ENCODE measurements around the gene CHD3. TPM values are rescaled to one million over a fixed set of nuclear protein-coding genes. Genes with fewer than 3 reads are reported as not detected.

The CHD3 gene
- total and polyA plus RNA-seq, 5 donors from 2014 or later = 5.0 to 273 (median 7.3) TPM

DNA sequence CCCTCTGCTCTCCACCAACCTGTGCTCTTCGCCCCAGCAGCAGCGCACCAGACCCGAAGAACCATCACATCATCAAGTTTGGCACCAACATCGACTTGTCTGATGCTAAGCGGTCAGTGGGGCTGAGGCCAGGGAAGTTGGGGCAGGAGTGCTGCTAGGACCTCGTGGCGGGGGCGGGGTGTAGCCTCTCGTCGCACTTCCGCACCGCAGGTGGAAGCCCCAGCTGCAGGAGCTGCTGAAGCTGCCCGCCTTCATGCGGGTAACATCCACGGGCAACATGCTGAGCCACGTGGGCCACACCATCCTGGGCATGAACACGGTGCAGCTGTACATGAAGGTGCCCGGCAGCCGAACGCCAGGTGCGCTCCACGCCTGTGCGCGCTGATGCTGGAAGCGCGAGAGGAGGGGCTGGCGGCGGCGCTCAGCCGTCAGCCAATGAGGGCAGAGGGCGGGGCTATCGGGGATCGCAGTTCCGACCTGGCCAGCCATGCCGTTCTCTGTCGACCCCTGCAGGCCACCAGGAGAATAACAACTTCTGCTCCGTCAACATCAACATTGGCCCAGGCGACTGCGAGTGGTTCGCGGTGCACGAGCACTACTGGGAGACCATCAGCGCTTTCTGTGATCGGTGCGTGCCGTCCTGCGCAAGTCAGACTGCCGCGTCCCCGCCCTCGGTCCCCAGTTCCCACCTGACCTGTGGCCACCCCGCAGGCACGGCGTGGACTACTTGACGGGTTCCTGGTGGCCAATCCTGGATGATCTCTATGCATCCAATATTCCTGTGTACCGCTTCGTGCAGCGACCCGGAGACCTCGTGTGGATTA, 36.9 kb upstream of the CHD3 start:
- peak overlapping the region; percentile 78 for H3K27ac ChIP-seq (ENCODE audit: insufficient read depth, low read length, poor library complexity, severe bottlenecking)
- peak overlapping the region; percentile 68 to 85 (median 78) for H3K4me3 Mint-ChIP-seq
- peak; percentile 92 to 96 (median 95) for DNase-seq
- peak overlapping the region; percentile 74 to 90 (median 79) for H3K27ac Mint-ChIP-seq
- H3K9me3 Mint-ChIP-seq = no peaks in the 10 kb centered on the region
- peaks cover 18% of the 10 kb centered on the region for H3K36me3 ChIP-seq (ENCODE audit: control insufficient read depth, insufficient read depth, low read length)
- no peaks in the 10 kb centered on the region for H3K27me3 ChIP-seq (ENCODE audit: control insufficient read depth, insufficient read depth, low read length)
- no peak overlapping the region for H3K4me3 ChIP-seq (ENCODE audit: low read depth, low read length)
- peaks cover 0 to 27% (median 10%) of the 10 kb centered on the region in 4 donors for H3K4me1 Mint-ChIP-seq
- no peaks in the 10 kb centered on the region for H3K36me3 Mint-ChIP-seq
- H3K27me3 Mint-ChIP-seq = no peaks in the 10 kb centered on the region
- peak; percentile 92 to 93 for ATAC-seq (ENCODE audit: low read depth in 2 of 2)
- no peaks in the 10 kb centered on the region for H3K9me3 ChIP-seq (ENCODE audit: control insufficient read depth in 2 of 2, low read length in 2 of 2)
- peaks cover 28% of the 10 kb centered on the region for H3K4me1 ChIP-seq (ENCODE audit: control insufficient read depth, insufficient read depth, low read length, poor library complexity, severe bottlenecking)

DNA sequence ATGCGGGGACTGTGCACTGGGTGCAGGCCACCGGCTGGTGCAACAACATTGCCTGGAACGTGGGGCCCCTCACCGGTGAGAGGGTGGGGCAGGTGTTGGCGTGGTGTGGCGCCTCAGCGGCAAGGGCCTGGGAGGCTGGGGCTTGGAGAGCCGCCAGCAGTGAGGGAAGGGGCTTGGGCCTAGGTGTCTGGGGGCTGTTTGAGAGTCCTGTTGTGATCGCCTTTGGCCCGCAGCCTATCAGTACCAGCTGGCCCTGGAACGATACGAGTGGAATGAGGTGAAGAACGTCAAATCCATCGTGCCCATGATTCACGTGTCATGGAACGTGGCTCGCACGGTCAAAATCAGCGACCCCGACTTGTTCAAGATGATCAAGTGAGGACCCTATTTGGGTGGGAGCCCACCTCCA, 36.3 kb upstream of the CHD3 start:
- DNase-seq (peak in 1 of 3 donors; percentile 28), ATAC-seq (ENCODE audit: low read depth in 2 of 2) (no peak)
- Mint-ChIP-seq H3K4me1 (peaks cover 0 to 27% (median 8%) of the 10 kb centered on the region in 4 donors), H3K27me3 (no peaks in the 10 kb centered on the region), H3K9me3 (no peaks in the 10 kb centered on the region), H3K36me3 (no peaks in the 10 kb centered on the region), H3K27ac (peak overlapping the region; percentile 74 to 90 (median 79)), H3K4me3 (peak overlapping the region in 2 of 4 donors; percentile 78 to 85)
- H3K9me3 ChIP-seq (ENCODE audit: control insufficient read depth in 2 of 2, low read length in 2 of 2) = no peaks in the 10 kb centered on the region
- peaks cover 33% of the 10 kb centered on the region for H3K4me1 ChIP-seq (ENCODE audit: control insufficient read depth, insufficient read depth, low read length, poor library complexity, severe bottlenecking)
- H3K4me3 ChIP-seq (ENCODE audit: low read depth, low read length) = no peak overlapping the region
- peaks cover 16% of the 10 kb centered on the region for H3K36me3 ChIP-seq (ENCODE audit: control insufficient read depth, insufficient read depth, low read length)
- H3K27me3 ChIP-seq (ENCODE audit: control insufficient read depth, insufficient read depth, low read length) = no peaks in the 10 kb centered on the region
- H3K27ac ChIP-seq (ENCODE audit: insufficient read depth, low read length, poor library complexity, severe bottlenecking) = peak overlapping the region; percentile 78

DNA sequence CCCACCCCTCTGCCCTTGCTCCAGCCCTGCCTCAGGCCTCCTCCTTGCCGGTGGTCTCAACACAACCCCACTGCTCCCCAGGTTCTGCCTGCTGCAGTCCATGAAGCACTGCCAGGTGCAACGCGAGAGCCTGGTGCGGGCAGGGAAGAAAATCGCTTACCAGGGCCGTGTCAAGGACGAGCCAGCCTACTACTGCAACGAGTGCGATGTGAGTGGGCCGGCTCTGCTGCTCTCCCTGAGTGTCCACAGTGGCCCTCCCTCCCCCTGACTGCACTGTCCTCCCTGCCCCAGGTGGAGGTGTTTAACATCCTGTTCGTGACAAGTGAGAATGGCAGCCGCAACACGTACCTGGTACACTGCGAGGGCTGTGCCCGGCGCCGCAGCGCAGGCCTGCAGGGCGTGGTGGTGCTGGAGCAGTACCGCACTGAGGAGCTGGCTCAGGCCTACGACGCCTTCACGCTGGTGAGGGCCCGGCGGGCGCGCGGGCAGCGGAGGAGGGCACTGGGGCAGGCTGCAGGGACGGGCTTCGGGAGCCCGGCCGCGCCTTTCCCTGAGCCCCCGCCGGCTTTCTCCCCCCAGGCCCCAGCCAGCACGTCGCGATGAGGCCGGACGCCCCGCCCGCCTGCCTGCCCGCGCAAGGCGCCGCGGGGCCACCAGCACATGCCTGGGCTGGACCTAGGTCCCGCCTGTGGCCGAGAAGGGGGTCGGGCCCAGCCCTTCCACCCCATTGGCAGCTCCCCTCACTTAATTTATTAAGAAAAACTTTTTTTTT, 35.5 kb upstream of the CHD3 start:
- no peaks in the 10 kb centered on the region for H3K36me3 Mint-ChIP-seq
- H3K4me3 Mint-ChIP-seq = peak overlapping the region in 2 of 4 donors; percentile 24 to 85
- peaks cover 0 to 27% (median 8%) of the 10 kb centered on the region in 4 donors for H3K4me1 Mint-ChIP-seq
- H3K4me3 ChIP-seq (ENCODE audit: low read depth, low read length) = no peak overlapping the region
- H3K27ac Mint-ChIP-seq = no peak overlapping the region
- peaks cover 38% of the 10 kb centered on the region for H3K4me1 ChIP-seq (ENCODE audit: control insufficient read depth, insufficient read depth, low read length, poor library complexity, severe bottlenecking)
- H3K27me3 ChIP-seq (ENCODE audit: control insufficient read depth, insufficient read depth, low read length) = no peaks in the 10 kb centered on the region
- no peak overlapping the region for H3K27ac ChIP-seq (ENCODE audit: insufficient read depth, low read length, poor library complexity, severe bottlenecking)
- no peaks in the 10 kb centered on the region for H3K27me3 Mint-ChIP-seq
- no peaks in the 10 kb centered on the region for H3K9me3 ChIP-seq (ENCODE audit: control insufficient read depth in 2 of 2, low read length in 2 of 2)
- H3K36me3 ChIP-seq (ENCODE audit: control insufficient read depth, insufficient read depth, low read length) = peaks cover 16% of the 10 kb centered on the region
- H3K9me3 Mint-ChIP-seq = no peaks in the 10 kb centered on the region
- DNase-seq = no peak
- no peak for ATAC-seq (ENCODE audit: low read depth in 2 of 2)

DNA sequence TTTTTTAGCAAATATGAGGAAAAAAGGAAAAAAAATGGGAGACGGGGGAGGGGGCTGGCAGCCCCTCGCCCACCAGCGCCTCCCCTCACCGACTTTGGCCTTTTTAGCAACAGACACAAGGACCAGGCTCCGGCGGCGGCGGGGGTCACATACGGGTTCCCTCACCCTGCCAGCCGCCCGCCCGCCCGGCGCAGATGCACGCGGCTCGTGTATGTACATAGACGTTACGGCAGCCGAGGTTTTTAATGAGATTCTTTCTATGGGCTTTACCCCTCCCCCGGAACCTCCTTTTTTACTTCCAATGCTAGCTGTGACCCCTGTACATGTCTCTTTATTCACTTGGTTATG, 34.9 kb upstream of the CHD3 start:
- H3K27me3 ChIP-seq (ENCODE audit: control insufficient read depth, insufficient read depth, low read length) = no peaks in the 10 kb centered on the region
- peak overlapping the region in 2 of 4 donors; percentile 16 to 52 for H3K4me3 Mint-ChIP-seq
- H3K36me3 Mint-ChIP-seq = no peaks in the 10 kb centered on the region
- no peaks in the 10 kb centered on the region for H3K9me3 ChIP-seq (ENCODE audit: control insufficient read depth in 2 of 2, low read length in 2 of 2)
- H3K4me1 ChIP-seq (ENCODE audit: control insufficient read depth, insufficient read depth, low read length, poor library complexity, severe bottlenecking) = peaks cover 43% of the 10 kb centered on the region
- no peak overlapping the region for H3K4me3 ChIP-seq (ENCODE audit: low read depth, low read length)
- peak overlapping the region in 1 of 3 donors; percentile 38 for H3K27ac Mint-ChIP-seq
- H3K27me3 Mint-ChIP-seq = no peaks in the 10 kb centered on the region
- no peak overlapping the region for H3K27ac ChIP-seq (ENCODE audit: insufficient read depth, low read length, poor library complexity, severe bottlenecking)
- no peaks in the 10 kb centered on the region for H3K9me3 Mint-ChIP-seq
- ATAC-seq (ENCODE audit: low read depth in 2 of 2) = no peak
- no peak for DNase-seq
- peaks cover 16% of the 10 kb centered on the region for H3K36me3 ChIP-seq (ENCODE audit: control insufficient read depth, insufficient read depth, low read length)
- H3K4me1 Mint-ChIP-seq = peaks cover 0 to 27% (median 8%) of the 10 kb centered on the region in 4 donors

DNA sequence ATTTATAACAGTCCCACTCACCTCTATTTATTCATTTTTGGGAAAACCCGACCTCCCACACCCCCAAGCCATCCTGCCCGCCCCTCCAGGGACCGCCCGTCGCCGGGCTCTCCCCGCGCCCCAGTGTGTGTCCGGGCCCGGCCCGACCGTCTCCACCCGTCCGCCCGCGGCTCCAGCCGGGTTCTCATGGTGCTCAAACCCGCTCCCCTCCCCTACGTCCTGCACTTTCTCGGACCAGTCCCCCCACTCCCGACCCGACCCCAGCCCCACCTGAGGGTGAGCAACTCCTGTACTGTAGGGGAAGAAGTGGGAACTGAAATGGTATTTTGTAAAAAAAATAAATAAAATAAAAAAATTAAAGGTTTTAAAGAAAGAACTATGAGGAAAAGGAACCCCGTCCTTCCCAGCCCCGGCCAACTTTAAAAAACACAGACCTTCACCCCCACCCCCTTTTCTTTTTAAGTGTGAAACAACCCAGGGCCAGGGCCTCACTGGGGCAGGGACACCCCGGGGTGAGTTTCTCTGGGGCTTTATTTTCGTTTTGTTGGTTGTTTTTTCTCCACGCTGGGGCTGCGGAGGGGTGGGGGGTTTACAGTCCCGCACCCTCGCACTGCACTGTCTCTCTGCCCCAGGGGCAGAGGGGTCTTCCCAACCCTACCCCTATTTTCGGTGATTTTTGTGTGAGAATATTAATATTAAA, 34.4 kb upstream of the CHD3 start:
- Mint-ChIP-seq H3K27me3 (no peaks in the 10 kb centered on the region), H3K27ac (no peak overlapping the region), H3K4me1 (peaks cover 0 to 27% (median 8%) of the 10 kb centered on the region in 4 donors), H3K4me3 (peak overlapping the region in 2 of 4 donors; percentile 16 to 52), H3K36me3 (no peaks in the 10 kb centered on the region), H3K9me3 (no peaks in the 10 kb centered on the region)
- peaks cover 16% of the 10 kb centered on the region for H3K36me3 ChIP-seq (ENCODE audit: control insufficient read depth, insufficient read depth, low read length)
- ATAC-seq (ENCODE audit: low read depth in 2 of 2) (no peak), DNase-seq (no peak)
- no peak overlapping the region for H3K4me3 ChIP-seq (ENCODE audit: low read depth, low read length)
- H3K9me3 ChIP-seq (ENCODE audit: control insufficient read depth in 2 of 2, low read length in 2 of 2) = no peaks in the 10 kb centered on the region
- H3K27me3 ChIP-seq (ENCODE audit: control insufficient read depth, insufficient read depth, low read length) = no peaks in the 10 kb centered on the region
- H3K27ac ChIP-seq (ENCODE audit: insufficient read depth, low read length, poor library complexity, severe bottlenecking) = no peak overlapping the region
- peaks cover 47% of the 10 kb centered on the region for H3K4me1 ChIP-seq (ENCODE audit: control insufficient read depth, insufficient read depth, low read length, poor library complexity, severe bottlenecking)

DNA sequence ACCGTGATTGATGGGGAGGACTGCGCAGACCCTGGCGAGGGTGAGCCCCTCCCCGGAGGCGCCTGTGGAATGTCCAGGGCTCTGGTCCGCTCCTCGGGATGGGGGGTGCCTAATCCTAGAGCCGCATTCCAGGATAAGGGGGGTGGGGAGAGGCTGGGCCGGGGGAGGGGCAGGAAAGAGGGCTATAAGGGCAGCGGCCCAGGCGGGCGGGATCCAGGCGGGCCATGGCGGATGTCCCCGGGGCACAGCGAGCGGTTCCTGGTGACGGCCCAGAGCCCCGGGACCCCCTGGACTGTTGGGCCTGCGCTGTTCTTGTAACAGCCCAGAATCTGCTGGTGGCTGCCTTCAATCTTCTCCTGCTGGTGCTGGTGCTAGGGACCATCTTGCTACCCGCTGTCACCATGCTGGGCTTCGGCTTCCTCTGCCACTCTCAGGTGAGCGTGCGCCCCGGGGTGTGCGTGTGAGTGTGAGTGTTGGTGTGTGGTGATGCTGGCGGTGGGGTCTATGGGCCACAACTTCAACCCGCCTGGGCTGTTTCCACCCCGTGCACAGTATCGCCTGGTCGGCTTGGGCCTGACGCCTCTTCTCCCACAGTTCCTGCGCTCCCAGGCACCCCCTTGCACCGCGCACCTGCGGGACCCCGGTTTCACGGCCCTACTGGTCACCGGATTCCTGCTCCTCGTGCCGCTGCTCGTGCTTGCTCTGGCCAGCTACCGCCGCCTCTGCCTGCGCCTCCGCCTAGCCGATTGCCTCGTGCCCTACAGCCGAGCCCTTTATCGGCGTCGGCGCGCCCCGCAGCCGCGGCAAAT, 33.5 kb upstream of the CHD3 start, which contains the start of gene TMEM88:
TMEM88 (plus strand) TSS at position 216 of the 809 bp plus-strand sequence; CDS start at position 225, 9 bp downstream.
- Mint-ChIP-seq H3K9me3 (no peaks in the 10 kb centered on the region), H3K4me1 (peaks cover 0 to 22% (median 9%) of the 10 kb centered on the region in 4 donors), H3K36me3 (no peaks in the 10 kb centered on the region), H3K27ac (peak within 1 kb of the TSS in 2 of 3 donors; percentile 66 to 67), H3K27me3 (no peaks in the 10 kb centered on the region), H3K4me3 (peak within 1 kb of the TSS in 2 of 4 donors; percentile 52 to 55)
- ATAC-seq (ENCODE audit: low read depth in 2 of 2) (no peak), DNase-seq (no peak)
- Histone ChIP-seq H3K9me3 (ENCODE audit: control insufficient read depth in 2 of 2, low read length in 2 of 2) (no peaks in the 10 kb centered on the region), H3K27me3 (ENCODE audit: control insufficient read depth, insufficient read depth, low read length) (no peaks in the 10 kb centered on the region), H3K4me3 (ENCODE audit: low read depth, low read length) (no peak within 1 kb of the TSS), H3K27ac (ENCODE audit: insufficient read depth, low read length, poor library complexity, severe bottlenecking) (peak within 1 kb of the TSS; percentile 89), H3K4me1 (ENCODE audit: control insufficient read depth, insufficient read depth, low read length, poor library complexity, severe bottlenecking) (peaks cover 47% of the 10 kb centered on the region), H3K36me3 (ENCODE audit: control insufficient read depth, insufficient read depth, low read length) (peaks cover 8% of the 10 kb centered on the region)

DNA sequence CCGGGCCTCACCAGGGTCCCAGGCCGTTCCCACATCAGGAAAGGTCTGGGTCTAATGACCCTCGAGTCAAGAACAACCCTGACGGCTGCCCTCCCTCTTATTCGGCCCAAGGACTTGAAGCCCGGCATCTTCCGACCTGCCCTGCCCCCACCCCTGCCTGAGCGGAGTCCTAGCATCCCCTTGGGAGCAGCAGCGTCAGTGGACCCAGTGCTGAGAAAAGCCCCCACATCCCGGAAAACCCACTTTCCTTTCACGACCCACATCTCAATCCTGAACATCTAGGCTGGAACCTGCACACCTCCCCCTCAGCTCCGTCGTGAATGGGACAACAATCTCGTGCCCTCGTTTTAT, 33.0 kb upstream of the CHD3 start:
- H3K36me3 Mint-ChIP-seq = no peaks in the 10 kb centered on the region
- DNase-seq (no peak), ATAC-seq (ENCODE audit: low read depth in 2 of 2) (no peak)
- H3K4me1 Mint-ChIP-seq = peaks cover 0 to 20% (median 9%) of the 10 kb centered on the region in 4 donors
- Histone ChIP-seq H3K4me1 (ENCODE audit: control insufficient read depth, insufficient read depth, low read length, poor library complexity, severe bottlenecking) (peaks cover 47% of the 10 kb centered on the region), H3K9me3 (ENCODE audit: control insufficient read depth in 2 of 2, low read length in 2 of 2) (no peaks in the 10 kb centered on the region), H3K36me3 (ENCODE audit: control insufficient read depth, insufficient read depth, low read length) (peaks cover 8% of the 10 kb centered on the region), H3K27ac (ENCODE audit: insufficient read depth, low read length, poor library complexity, severe bottlenecking) (peak overlapping the region; percentile 89), H3K4me3 (ENCODE audit: low read depth, low read length) (no peak overlapping the region), H3K27me3 (ENCODE audit: control insufficient read depth, insufficient read depth, low read length) (no peaks in the 10 kb centered on the region)
- peak overlapping the region in 1 of 3 donors; percentile 66 for H3K27ac Mint-ChIP-seq
- H3K9me3 Mint-ChIP-seq = no peaks in the 10 kb centered on the region
- H3K4me3 Mint-ChIP-seq = no peak overlapping the region
- H3K27me3 Mint-ChIP-seq = no peaks in the 10 kb centered on the region

All from CD4-positive, CD25-positive, alpha-beta regulatory T cell (primary cell).